ENCODE data around the gene CASP4. TPM values are rescaled to one million over a fixed set of nuclear protein-coding genes. Genes with fewer than 3 reads are reported as not detected.
A peak's percentile ranks its signal among the peaks of the same experiment; 100 is the strongest.

Gene CASP4
- total and polyA plus RNA-seq, 2 of the 4 experiments (the other 2 are of a cell fraction): 82.5 to 91.9 TPM

DNA sequence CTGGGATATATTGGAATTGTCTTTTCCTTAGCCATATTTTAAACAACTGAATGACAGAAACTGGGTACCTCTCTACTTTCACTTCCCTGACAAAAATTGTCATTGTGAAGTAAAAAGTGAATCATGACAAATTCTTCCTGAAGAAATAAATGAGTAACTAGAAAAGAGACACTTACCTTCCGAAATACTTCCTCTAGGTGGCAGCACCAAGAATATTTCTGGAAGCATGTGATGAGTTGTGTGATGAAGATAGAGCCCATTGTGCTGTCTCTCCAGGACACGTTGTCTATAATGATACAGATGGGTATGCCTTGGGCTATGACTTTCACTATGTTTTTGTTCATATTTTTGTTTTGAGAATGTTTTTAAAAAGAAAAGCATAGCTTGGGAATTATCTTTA is 21.5 kb downstream of the CASP4 start:
- no peak overlapping the region for H2AFZ ChIP-seq (replicated peaks; ENCODE audit: low read length, poor library complexity)
- no peak overlapping the region for H2BK120ac ChIP-seq (ENCODE audit: low read depth, low read length)
- no peak overlapping the region for H3K56ac ChIP-seq (ENCODE audit: extremely low read depth, insufficient read depth, low read length)
- in situ Hi-C loops (cut with MboI; ENCODE audit: low sequenced_read_pairs) (loop anchor here (25.0 kb wide), 1 partner anchor 915 kb away; no protein-coding TSS in a partner anchor), dilution Hi-C loops (cut with HindIII; ENCODE audit: low sequenced_read_pairs, unreplicated experiment) (no loop called here), intact Hi-C loops (cut with micrococcal nuclease) (loop anchor here (5.0 kb wide), 1 partner anchor 915 kb away; no protein-coding TSS in a partner anchor)
- ATAC-seq (ENCODE audit: low read depth) (no peak), DNase-seq (peak; percentile 59)
- H3K27me3 ChIP-seq (ENCODE audit: control insufficient read depth, insufficient read depth, low read length): no peaks in the 10 kb centered on the region
- no TSS peak for BruUV-seq (replicated peaks)
- H3K4ac ChIP-seq (ENCODE audit: low read depth, low read length): no peak overlapping the region
- H4K20me1 ChIP-seq (ENCODE audit: insufficient read depth, low read length): no peaks in the 10 kb centered on the region
- no peak overlapping the region for H4K5ac ChIP-seq (ENCODE audit: low read depth, low read length)
- peaks cover 42% of the 10 kb centered on the region for H3K36me3 ChIP-seq (ENCODE audit: control insufficient read depth, insufficient read depth, low read length)
- H3K4me1 ChIP-seq (ENCODE audit: control insufficient read depth, insufficient read depth, low read length): no peaks in the 10 kb centered on the region
- CTCF ChIA-PET: interaction anchor here (0.8 to 1.0 kb wide), 2 partner anchors 911 to 1320 kb away, joined by 3 read pairs; no protein-coding TSS in a partner anchor
- no peak overlapping the region for H3K18ac ChIP-seq (ENCODE audit: low read depth, low read length)
- H3K4me3 ChIP-seq (ENCODE audit: insufficient read depth, low read depth, low read length): no peak overlapping the region
- H3K27ac ChIP-seq (ENCODE audit: insufficient read depth, low read length): no peak overlapping the region
- no peak overlapping the region for H2BK5ac ChIP-seq (ENCODE audit: low read depth, low read length, poor library complexity, severe bottlenecking)
- peaks cover 3% of the 10 kb centered on the region for H3K9me1 ChIP-seq (ENCODE audit: insufficient read depth, low read length)
- no peak overlapping the region for H4K8ac ChIP-seq (ENCODE audit: low read depth in 2 of 2, low read length in 2 of 2)
- peaks cover 0 to 9% of the 10 kb centered on the region in 2 experiments; a peak in 2 of 4 replicates for H3K79me1 ChIP-seq (ENCODE audit: low read depth in 1 of 2, low read length in 2 of 2)
- no peak overlapping the region for H3K23ac ChIP-seq (ENCODE audit: low read depth, low read length)
- TF ChIP-seq SMC3 (IDR thresholded peaks at IDR 0.05; ENCODE audit: low read depth, low read length): peak; percentile 57
- TF ChIP-seq, protein P1, sequence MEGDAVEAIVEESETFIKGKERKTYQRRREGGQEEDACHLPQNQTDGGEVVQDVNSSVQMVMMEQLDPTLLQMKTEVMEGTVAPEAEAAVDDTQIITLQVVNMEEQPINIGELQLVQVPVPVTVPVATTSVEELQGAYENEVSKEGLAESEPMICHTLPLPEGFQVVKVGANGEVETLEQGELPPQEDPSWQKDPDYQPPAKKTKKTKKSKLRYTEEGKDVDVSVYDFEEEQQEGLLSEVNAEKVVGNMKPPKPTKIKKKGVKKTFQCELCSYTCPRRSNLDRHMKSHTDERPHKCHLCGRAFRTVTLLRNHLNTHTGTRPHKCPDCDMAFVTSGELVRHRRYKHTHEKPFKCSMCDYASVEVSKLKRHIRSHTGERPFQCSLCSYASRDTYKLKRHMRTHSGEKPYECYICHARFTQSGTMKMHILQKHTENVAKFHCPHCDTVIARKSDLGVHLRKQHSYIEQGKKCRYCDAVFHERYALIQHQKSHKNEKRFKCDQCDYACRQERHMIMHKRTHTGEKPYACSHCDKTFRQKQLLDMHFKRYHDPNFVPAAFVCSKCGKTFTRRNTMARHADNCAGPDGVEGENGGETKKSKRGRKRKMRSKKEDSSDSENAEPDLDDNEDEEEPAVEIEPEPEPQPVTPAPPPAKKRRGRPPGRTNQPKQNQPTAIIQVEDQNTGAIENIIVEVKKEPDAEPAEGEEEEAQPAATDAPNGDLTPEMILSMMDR (conservative IDR thresholded peaks at IDR 0.05; ENCODE audit: low read depth, low read length): peak; percentile 46
- peak; percentile 59 for TF ChIP-seq RAD21 (IDR thresholded peaks at IDR 0.05; ENCODE audit: low read length)
- TF ChIP-seq, protein P2, sequence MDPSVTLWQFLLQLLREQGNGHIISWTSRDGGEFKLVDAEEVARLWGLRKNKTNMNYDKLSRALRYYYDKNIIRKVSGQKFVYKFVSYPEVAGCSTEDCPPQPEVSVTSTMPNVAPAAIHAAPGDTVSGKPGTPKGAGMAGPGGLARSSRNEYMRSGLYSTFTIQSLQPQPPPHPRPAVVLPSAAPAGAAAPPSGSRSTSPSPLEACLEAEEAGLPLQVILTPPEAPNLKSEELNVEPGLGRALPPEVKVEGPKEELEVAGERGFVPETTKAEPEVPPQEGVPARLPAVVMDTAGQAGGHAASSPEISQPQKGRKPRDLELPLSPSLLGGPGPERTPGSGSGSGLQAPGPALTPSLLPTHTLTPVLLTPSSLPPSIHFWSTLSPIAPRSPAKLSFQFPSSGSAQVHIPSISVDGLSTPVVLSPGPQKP (IDR thresholded peaks at IDR 0.05; ENCODE audit: borderline replicate concordance, low read depth, low read length): no peak
- TF ChIP-seq RFX5 (IDR thresholded peaks at IDR 0.05; ENCODE audit: low read depth, low read length): no peak
- H2AK9ac ChIP-seq (replicated peaks; ENCODE audit: low read depth, low read length, poor library complexity): no peak overlapping the region
- no peak overlapping the region for H4K91ac ChIP-seq (ENCODE audit: insufficient read depth, low read depth, low read length)
- no peak overlapping the region for H2AK5ac ChIP-seq (ENCODE audit: low read depth, low read length)
- no peak overlapping the region for H2BK20ac ChIP-seq (ENCODE audit: low read depth, low read length)
- H3K9ac ChIP-seq (ENCODE audit: low read depth, low read length): no peak overlapping the region
- H3K14ac ChIP-seq (replicated peaks; ENCODE audit: low read depth, low read length): no peak overlapping the region
- H3K4me2 ChIP-seq (ENCODE audit: low read depth, low read length): no peak overlapping the region
- H2BK15ac ChIP-seq (ENCODE audit: low read depth, low read length): no peak overlapping the region
- POLR2A ChIA-PET (ENCODE audit: unreplicated experiment): no interaction called here
- no peaks in the 10 kb centered on the region for H3K9me3 ChIP-seq (ENCODE audit: control insufficient read depth, insufficient read depth, low read length)
- no CpG with 5 or more reads among the region's 2 CpGs for WGBS, 2 experiments (ENCODE audit: extremely low coverage in 2 of 2, insufficient read length in 1 of 2)
